CD8-positive, alpha-beta memory T cell (primary cell): ENCODE measurements around the gene GRIN3B. TPM values are rescaled to one million over a fixed set of nuclear protein-coding genes. Genes with fewer than 3 reads are reported as not detected.

ENCODE experiments used
- CTCF ChIA-PET: fragments of 350-600 bp; sonication (Branson Sonifier 250); formaldehyde crosslinking; loops from one replicate; lab custom pipeline; 2021; ENCODE audit warnings: antibody characterized with exemption; lab: Charles Lee
- POLR2A ChIA-PET: fragments of 350-600 bp; sonication (Branson Sonifier 250); formaldehyde crosslinking; loops from one replicate; lab custom pipeline; 2021; ENCODE audit warnings: antibody characterized with exemption; lab: Charles Lee
- DNase-seq, 5 donors: peaks; one replicate each; pipeline versions ENCODE4 v3.0.0 to v3.0.0-alpha.2; 2020 to 2022; ENCODE audit warnings: mixed read lengths in 1 of 5
- H3K27ac ChIP-seq: one replicate; pipeline ENCODE4 v1.7.0; 2013; ENCODE audit warnings: low read depth, mild to moderate bottlenecking, low read length, moderate library complexity
- H3K27me3 ChIP-seq: 2 replicates; pipeline ENCODE4 v1.7.0; 2013; ENCODE audit warnings: low read length, mild to moderate bottlenecking; ENCODE audit not compliant: insufficient read depth, poor library complexity, severe bottlenecking
- H3K36me3 ChIP-seq: 2 replicates; pipeline ENCODE4 v1.7.0; 2013; ENCODE audit warnings: mild to moderate bottlenecking, low read length, moderate library complexity; ENCODE audit not compliant: insufficient read depth
- H3K4me1 ChIP-seq: 2 replicates; pipeline ENCODE4 v1.7.0; 2013; ENCODE audit warnings: mild to moderate bottlenecking, low read length, moderate library complexity; ENCODE audit not compliant: insufficient read depth
- H3K4me3 ChIP-seq: 2 replicates; pipeline ENCODE4 v1.7.0; 2013; ENCODE audit warnings: mild to moderate bottlenecking, low read length
- H3K9me3 ChIP-seq: 2 replicates; pipeline ENCODE4 v1.7.0; 2013; ENCODE audit warnings: mild to moderate bottlenecking, low read length
- H3K27ac Mint-ChIP-seq, 8 donors: one replicate each; pipeline ENCODE4 v1.8.0; 2020 to 2021; ENCODE audit warnings: mixed read lengths in 8 of 8, mild to moderate bottlenecking in 6 of 8, inconsistent platforms in 3 of 8, moderate library complexity in 3 of 8
- H3K27me3 Mint-ChIP-seq, 2 donors: one replicate each; pipeline ENCODE4 v1.8.0; 2020 to 2021; ENCODE audit warnings: mixed read lengths in 2 of 2, mild to moderate bottlenecking in 1 of 2, moderate library complexity in 1 of 2
- H3K36me3 Mint-ChIP-seq, 3 donors: one replicate each; pipeline ENCODE4 v1.8.0; 2020 to 2021; ENCODE audit warnings: mixed read lengths in 3 of 3, inconsistent platforms in 1 of 3, mild to moderate bottlenecking in 1 of 3
- H3K4me1 Mint-ChIP-seq, 3 donors: one replicate each; pipeline ENCODE4 v1.8.0; 2020 to 2021; ENCODE audit warnings: mixed read lengths in 3 of 3, inconsistent platforms in 1 of 3, mild to moderate bottlenecking in 1 of 3
- H3K4me3 Mint-ChIP-seq, 7 donors: one replicate each; pipeline ENCODE4 v1.8.0; 2020 to 2021; ENCODE audit warnings: mixed read lengths in 7 of 7, mild to moderate bottlenecking in 6 of 7, moderate library complexity in 4 of 7, inconsistent platforms in 2 of 7
- H3K9me3 Mint-ChIP-seq, 5 donors: one replicate each; pipeline ENCODE4 v1.8.0; 2020 to 2022; ENCODE audit warnings: mixed read lengths in 5 of 5, mild to moderate bottlenecking in 3 of 5, moderate library complexity in 2 of 5, inconsistent platforms in 1 of 5
- polyA plus RNA-seq: library from polyadenylated mRNA; unstranded; fragments of 300-500 nt; fragmentation: Illumina TruSeq; gene quantifications from one replicate; pipeline ENCODE4 v1.2.3, GENCODE V29; 2021
- total RNA-seq, 2 experiments: library from RNA; stranded (reverse); gene quantifications; one replicate each; pipeline ENCODE4 v1.2.3, GENCODE V29; 2021

The GRIN3B gene
- total and polyA plus RNA-seq, 3 experiments from 2014 or later: not detected

DNA sequence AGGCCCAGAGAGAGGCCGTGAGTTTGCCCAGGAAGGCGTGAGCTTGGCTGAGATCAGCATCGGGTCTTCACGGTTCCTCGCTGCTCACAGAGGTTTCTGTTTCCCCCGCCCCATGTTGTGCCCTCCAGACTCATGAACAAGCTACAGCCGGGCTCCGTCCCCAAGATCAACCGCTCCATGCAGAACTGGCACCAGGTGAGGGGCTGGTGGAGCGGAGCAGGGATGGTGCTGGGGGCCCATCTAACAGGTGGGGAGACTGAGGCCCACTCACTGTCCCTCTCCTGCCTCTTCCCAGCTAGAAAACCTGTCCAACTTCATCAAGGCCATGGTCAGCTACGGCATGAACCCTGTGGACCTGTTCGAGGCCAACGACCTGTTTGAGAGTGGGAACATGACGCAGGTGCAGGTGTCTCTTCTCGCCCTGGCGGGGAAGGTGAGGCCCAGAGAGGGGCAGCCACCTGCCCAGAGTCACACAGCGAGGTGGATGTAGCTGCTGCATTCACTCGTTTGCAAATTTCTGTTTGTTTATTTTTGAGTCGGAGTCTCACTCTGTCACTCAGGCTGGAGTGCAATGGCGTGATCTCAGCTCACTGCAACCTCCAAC lies 32.1 kb downstream of the GRIN3B start:
- H3K27ac Mint-ChIP-seq: peak overlapping the region in 7 of 8 donors; percentile 46 to 98 (median 77)
- no peaks in the 10 kb centered on the region for H3K9me3 Mint-ChIP-seq
- H3K27me3 Mint-ChIP-seq: peaks cover 0 to 5% of the 10 kb centered on the region in 2 donors
- peaks cover 0 to 51% (median 7%) of the 10 kb centered on the region in 3 donors for H3K36me3 Mint-ChIP-seq
- Histone ChIP-seq H3K4me3 (no peak overlapping the region), H3K4me1 (peaks cover 49% of the 10 kb centered on the region), H3K27me3 (no peaks in the 10 kb centered on the region), H3K36me3 (peaks cover 27% of the 10 kb centered on the region), H3K27ac (no peak overlapping the region), H3K9me3 (no peaks in the 10 kb centered on the region)
- DNase-seq: no peak
- POLR2A ChIA-PET: interaction anchor here (0.6 to 9.2 kb wide), 6 partner anchors 16 to 55 kb away, joined by 3 to 143 read pairs (median 5); no protein-coding TSS in a partner anchor
- peak overlapping the region in 3 of 7 donors; percentile 1 to 47 (median 44) for H3K4me3 Mint-ChIP-seq
- CTCF ChIA-PET: interaction anchor here (1.1 to 8.4 kb wide), 4 partner anchors 11 to 34 kb away, joined by 3 to 62 read pairs (median 4); partner anchors contain the start of genes ARHGAP45, GRIN3B and RNU6-2
- peaks cover 28 to 53% (median 35%) of the 10 kb centered on the region in 3 donors for H3K4me1 Mint-ChIP-seq

DNA sequence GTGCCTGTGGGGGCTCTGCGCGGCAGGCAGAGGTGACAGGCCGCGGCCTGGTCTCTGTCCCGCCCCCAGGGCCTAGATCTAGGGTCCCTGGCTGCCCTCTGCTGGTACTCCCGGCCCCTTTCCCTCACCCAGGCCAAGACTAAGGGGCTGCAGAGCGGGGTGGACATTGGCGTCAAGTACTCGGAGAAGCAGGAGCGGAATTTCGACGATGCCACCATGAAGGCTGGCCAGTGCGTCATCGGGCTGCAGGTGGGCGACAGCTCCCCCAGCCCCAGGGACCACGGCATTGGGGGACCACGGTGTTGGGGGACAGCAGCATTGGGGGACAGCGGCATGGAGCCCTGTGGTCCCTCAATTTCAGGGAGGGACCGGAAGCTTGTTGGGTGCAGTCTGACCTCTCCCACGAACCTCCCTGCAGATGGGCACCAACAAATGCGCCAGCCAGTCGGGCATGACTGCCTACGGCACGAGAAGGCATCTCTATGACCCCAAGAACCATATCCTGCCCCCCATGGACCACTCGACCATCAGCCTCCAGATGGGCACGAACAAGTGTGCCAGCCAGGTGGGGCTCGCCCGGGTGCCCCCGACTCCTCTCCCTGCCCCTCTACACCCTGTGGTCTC lies 35.9 kb downstream of the GRIN3B start:
- H3K9me3 Mint-ChIP-seq: no peaks in the 10 kb centered on the region
- DNase-seq: peak in 2 of 5 donors; percentile 21 to 47
- peaks cover 2 to 61% (median 6%) of the 10 kb centered on the region in 3 donors for H3K36me3 Mint-ChIP-seq
- Histone ChIP-seq H3K4me3 (no peak overlapping the region), H3K27ac (no peak overlapping the region), H3K4me1 (peaks cover 53% of the 10 kb centered on the region), H3K9me3 (no peaks in the 10 kb centered on the region), H3K36me3 (peaks cover 27% of the 10 kb centered on the region), H3K27me3 (no peaks in the 10 kb centered on the region)
- peak overlapping the region in 3 of 7 donors; percentile 44 to 57 (median 48) for H3K4me3 Mint-ChIP-seq
- peaks cover 46 to 65% (median 53%) of the 10 kb centered on the region in 3 donors for H3K4me1 Mint-ChIP-seq
- ChIA-PET POLR2A (interaction anchor here (1.2 to 6.7 kb wide), 4 partner anchors 8 to 52 kb away, joined by 6 to 134 read pairs (median 8); partner anchors contain the start of genes ARHGAP45 and CNN2), CTCF (interaction anchor here (1.0 to 2.8 kb wide), 7 partner anchors 7 to 158 kb away, joined by 3 to 11 read pairs (median 5); partner anchors contain the start of gene CNN2)
- peak overlapping the region in 7 of 8 donors; percentile 29 to 86 (median 58) for H3K27ac Mint-ChIP-seq
- peaks cover 0 to 1% of the 10 kb centered on the region in 2 donors for H3K27me3 Mint-ChIP-seq

DNA sequence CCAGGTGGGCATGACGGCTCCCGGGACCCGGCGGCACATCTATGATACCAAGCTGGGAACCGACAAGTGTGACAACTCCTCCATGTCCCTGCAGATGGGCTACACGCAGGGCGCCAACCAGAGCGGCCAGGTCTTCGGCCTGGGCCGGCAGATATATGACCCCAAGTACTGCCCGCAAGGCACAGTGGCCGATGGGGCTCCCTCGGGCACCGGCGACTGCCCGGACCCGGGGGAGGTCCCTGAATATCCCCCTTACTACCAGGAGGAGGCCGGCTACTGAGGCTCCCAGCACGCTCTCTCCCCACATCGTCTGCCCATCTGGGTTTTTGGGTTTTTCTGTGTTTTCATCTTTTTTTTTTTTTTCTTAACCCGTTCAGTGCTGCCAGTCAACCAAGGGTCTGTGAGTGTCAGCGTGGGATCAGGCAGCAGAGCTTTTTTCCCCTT lies 37.4 kb downstream of the GRIN3B start:
- Histone ChIP-seq H3K27me3 (no peaks in the 10 kb centered on the region), H3K27ac (peak overlapping the region; percentile 53), H3K4me3 (peak overlapping the region; percentile 34), H3K4me1 (peaks cover 55% of the 10 kb centered on the region), H3K36me3 (peaks cover 22% of the 10 kb centered on the region), H3K9me3 (no peaks in the 10 kb centered on the region)
- peak overlapping the region; percentile 85 to 98 (median 92) for H3K27ac Mint-ChIP-seq
- H3K36me3 Mint-ChIP-seq: peaks cover 2 to 58% (median 6%) of the 10 kb centered on the region in 3 donors
- ChIA-PET POLR2A (interaction anchor here (0.5 to 6.7 kb wide), 9 partner anchors 9 to 167 kb away, joined by 3 to 134 read pairs (median 10); partner anchors contain the start of genes ARHGAP45, CNN2 and RNU6-2), CTCF (interaction anchor here (1.6 to 2.8 kb wide), 5 partner anchors 9 to 30 kb away, joined by 5 to 11 read pairs (median 5); partner anchors contain the start of genes ARHGAP45 and CNN2)
- H3K4me1 Mint-ChIP-seq: peaks cover 49 to 68% (median 52%) of the 10 kb centered on the region in 3 donors
- H3K4me3 Mint-ChIP-seq: peak overlapping the region in 6 of 7 donors; percentile 75 to 100 (median 97)
- H3K9me3 Mint-ChIP-seq: no peaks in the 10 kb centered on the region
- peak in 1 of 5 donors; percentile 38 for DNase-seq
- peaks cover 0 to 1% of the 10 kb centered on the region in 2 donors for H3K27me3 Mint-ChIP-seq

DNA sequence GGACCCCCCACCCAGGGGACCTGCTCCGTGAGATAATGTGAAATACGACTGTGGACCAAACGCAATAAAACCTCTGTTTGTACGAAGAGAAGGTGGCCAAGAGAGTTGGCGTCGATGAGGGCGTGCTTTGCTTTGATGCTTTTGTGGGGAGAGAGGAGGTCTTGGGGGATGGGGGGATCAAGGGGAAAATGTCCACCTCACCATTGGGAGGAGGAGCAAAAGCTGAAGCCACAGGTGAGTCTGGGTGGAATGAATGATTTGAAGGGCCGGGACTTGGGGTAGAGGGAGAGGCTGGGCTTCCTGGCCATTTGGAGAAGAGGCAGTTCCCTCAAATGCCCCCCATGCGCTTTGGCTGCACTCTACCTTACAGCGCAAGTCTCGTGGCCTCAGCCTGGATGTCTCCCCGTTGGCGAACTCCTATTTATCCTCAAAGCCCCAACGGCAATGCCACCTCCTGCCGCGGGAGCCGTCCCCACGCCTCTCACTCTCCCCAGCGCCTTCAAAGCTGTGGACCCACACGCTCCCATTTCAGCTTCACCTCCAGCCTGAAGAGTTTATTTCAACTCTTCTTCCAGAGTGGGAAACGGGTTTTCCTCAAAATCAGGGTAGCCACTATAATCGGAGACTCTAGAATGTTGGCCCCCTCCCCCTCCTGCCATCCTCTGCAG lies 38.9 kb downstream of the GRIN3B start:
- Mint-ChIP-seq H3K27ac (peak overlapping the region; percentile 73 to 97 (median 92)), H3K36me3 (peaks cover 2 to 59% (median 6%) of the 10 kb centered on the region in 3 donors), H3K4me1 (peaks cover 41 to 61% (median 46%) of the 10 kb centered on the region in 3 donors), H3K4me3 (peak overlapping the region; percentile 39 to 100 (median 97)), H3K27me3 (peaks cover 0 to 1% of the 10 kb centered on the region in 2 donors), H3K9me3 (no peaks in the 10 kb centered on the region)
- ChIA-PET CTCF (interaction anchor here (0.9 to 4.1 kb wide), 11 partner anchors 8 to 50 kb away, joined by 3 to 30 read pairs (median 5); partner anchors contain the start of genes ARHGAP45, CNN2 and RNU6-2), POLR2A (interaction anchor here (0.6 to 6.7 kb wide), 16 partner anchors 10 to 200 kb away, joined by 3 to 134 read pairs (median 5); partner anchors contain the start of genes ARHGAP45, CNN2, GPX4 and POLR2E)
- H3K36me3 ChIP-seq: peaks cover 22% of the 10 kb centered on the region
- no peaks in the 10 kb centered on the region for H3K27me3 ChIP-seq
- peaks cover 49% of the 10 kb centered on the region for H3K4me1 ChIP-seq
- no peaks in the 10 kb centered on the region for H3K9me3 ChIP-seq
- peak overlapping the region; percentile 78 for H3K4me3 ChIP-seq
- peak in 3 of 5 donors; percentile 34 to 66 (median 54) for DNase-seq
- peak overlapping the region; percentile 72 for H3K27ac ChIP-seq

DNA sequence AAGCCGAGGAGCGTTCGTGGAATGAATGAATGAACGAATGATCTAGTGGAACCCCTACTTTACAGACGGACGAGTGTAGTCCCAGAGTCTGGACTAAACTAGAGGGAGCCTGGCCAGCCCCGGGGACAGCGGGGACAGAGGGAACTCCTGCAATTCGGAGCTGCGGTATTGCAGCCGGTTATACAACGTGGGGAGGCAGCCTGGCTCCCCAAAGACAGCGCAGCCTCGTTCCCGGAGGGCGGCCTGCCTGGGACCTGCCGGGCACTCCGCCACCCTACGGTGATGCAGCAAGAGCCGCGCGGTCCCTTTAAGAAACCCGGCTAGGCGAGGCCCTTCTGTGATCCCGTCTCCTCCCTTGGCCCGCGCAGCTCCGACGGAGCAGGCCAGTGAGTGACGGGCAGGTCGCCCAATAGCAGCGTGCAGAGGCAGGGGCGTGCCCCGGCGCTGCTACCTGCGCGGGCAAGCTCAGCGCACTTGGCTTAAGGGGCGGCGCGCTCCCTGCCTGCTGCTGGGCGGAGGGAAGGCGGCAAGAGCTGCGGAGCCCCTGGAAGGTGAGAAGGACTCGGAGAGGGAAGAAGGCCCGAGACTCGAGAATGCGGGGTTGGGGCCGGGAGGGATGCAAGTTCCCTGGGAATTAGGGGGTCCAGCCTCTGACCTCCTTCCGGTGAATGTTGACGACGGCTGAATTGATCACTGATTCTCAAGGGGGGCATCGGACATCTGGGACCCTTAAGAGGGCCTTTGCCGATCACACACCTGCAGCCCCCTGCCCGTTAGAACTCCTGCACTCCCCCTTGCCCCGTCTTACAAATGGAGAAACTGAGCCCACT lies 39.6 kb downstream of the GRIN3B start, which contains the start of gene ABCA7:
ABCA7 (plus strand) TSS at position 462 of the 830 bp plus-strand sequence. CDS start 1,255 bp downstream, outside the sequence.
- Histone ChIP-seq H3K4me1 (peaks cover 49% of the 10 kb centered on the region), H3K9me3 (no peaks in the 10 kb centered on the region), H3K4me3 (peak within 1 kb of the TSS; percentile 78), H3K27me3 (no peaks in the 10 kb centered on the region), H3K27ac (peak within 1 kb of the TSS; percentile 72), H3K36me3 (peaks cover 22% of the 10 kb centered on the region)
- H3K27me3 Mint-ChIP-seq: peaks cover 0 to 1% of the 10 kb centered on the region in 2 donors
- DNase-seq: peak; percentile 98 to 100 (median 99)
- H3K36me3 Mint-ChIP-seq: peaks cover 2 to 64% (median 6%) of the 10 kb centered on the region in 3 donors
- POLR2A ChIA-PET: interaction anchor here (0.6 to 6.7 kb wide), 18 partner anchors 9 to 229 kb away, joined by 3 to 134 read pairs (median 4); partner anchors contain the start of genes ARHGAP45, CIRBP, CNN2 and GPX4
- H3K27ac Mint-ChIP-seq: peak within 1 kb of the TSS; percentile 86 to 97 (median 92)
- peaks cover 41 to 61% (median 46%) of the 10 kb centered on the region in 3 donors for H3K4me1 Mint-ChIP-seq
- CTCF ChIA-PET: interaction anchor here (0.9 to 4.1 kb wide), 10 partner anchors 9 to 49 kb away, joined by 3 to 30 read pairs (median 5); partner anchors contain the start of genes ARHGAP45, CNN2 and RNU6-2
- no peaks in the 10 kb centered on the region for H3K9me3 Mint-ChIP-seq
- H3K4me3 Mint-ChIP-seq: peak within 1 kb of the TSS; percentile 94 to 100 (median 99)

DNA sequence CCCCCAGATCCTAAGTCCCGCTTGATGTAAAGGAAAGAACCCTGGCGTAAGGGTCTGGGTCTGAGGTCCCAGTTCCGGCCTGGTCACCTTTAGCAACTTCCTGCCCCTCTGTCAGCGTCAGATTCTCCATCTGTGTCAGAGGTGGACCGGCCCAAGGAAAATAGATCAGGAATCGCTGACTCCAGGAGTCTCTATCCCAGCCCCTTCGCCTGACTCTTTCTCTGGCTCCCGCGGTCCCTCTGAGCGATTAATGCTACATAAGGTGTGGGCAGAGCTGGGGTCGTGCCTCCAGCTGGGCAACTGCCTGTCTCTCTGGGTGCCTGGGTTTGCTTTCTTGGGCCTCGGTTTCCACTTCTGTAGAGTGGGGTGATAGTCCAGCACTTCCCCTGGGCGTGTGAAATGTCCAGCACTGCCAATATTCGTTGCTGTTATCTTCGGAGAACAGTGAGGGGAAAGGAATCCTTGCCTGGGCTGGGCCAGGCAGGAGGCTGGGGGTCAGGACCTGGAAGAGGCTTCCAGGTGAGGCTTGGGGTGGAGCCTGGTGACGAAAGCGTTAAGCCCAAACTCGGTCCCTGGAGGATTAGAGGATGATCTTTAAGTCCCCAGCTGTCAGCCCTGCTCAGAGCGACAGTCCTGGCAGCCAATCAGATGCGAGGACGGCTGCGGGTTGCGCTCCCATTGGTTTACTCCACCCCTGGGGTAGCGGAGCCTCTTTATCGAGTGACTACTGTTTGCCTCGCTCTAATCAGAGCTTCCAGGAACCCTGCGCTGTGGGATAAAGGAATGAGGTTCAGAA lies 40.5 kb downstream of the GRIN3B start:
- Mint-ChIP-seq H3K27me3 (peaks cover 0 to 2% of the 10 kb centered on the region in 2 donors), H3K4me3 (peak overlapping the region; percentile 94 to 100 (median 99)), H3K36me3 (peaks cover 4 to 65% (median 6%) of the 10 kb centered on the region in 3 donors), H3K4me1 (peaks cover 41 to 61% (median 46%) of the 10 kb centered on the region in 3 donors), H3K9me3 (no peaks in the 10 kb centered on the region), H3K27ac (peak overlapping the region; percentile 86 to 97 (median 92))
- POLR2A ChIA-PET: interaction anchor here (0.6 to 6.7 kb wide), 17 partner anchors 8 to 228 kb away, joined by 3 to 134 read pairs (median 7); partner anchors contain the start of genes ARHGAP45, CIRBP, CNN2 and GPX4
- CTCF ChIA-PET: interaction anchor here (0.6 to 4.1 kb wide), 15 partner anchors 10 to 153 kb away, joined by 3 to 30 read pairs (median 4); partner anchors contain the start of genes ARHGAP45, CNN2 and RNU6-2
- Histone ChIP-seq H3K9me3 (no peaks in the 10 kb centered on the region), H3K4me3 (peak overlapping the region; percentile 78), H3K27ac (peak overlapping the region; percentile 72), H3K27me3 (no peaks in the 10 kb centered on the region), H3K4me1 (peaks cover 44% of the 10 kb centered on the region), H3K36me3 (peaks cover 18% of the 10 kb centered on the region)
- peak; percentile 82 to 92 (median 86) for DNase-seq
